ENCODE data around the gene SELENOM.
"Not testable (repeated sequence)": the region's sequence is repeated elsewhere in the genome, so short reads cannot be mapped to it uniquely, and the experiment has no call there.

Gene SELENOM

GRCh38 chr22:31124290-31124689 is 16.9 kb upstream of the SELENOM start:
- Histone ChIP-seq H3K4me1 (peaks cover 42% of the 10 kb centered on the region), H3K27me3 (no peaks in the 10 kb centered on the region), H3K9ac (no peak overlapping the region), H3K4me2 (no peak overlapping the region), H3K4me3 (no peak overlapping the region), H3K27ac (no peak overlapping the region), H3K9me3 (no peaks in the 10 kb centered on the region), H3K36me3 (no peaks in the 10 kb centered on the region), H4K20me1 (no peaks in the 10 kb centered on the region)
- no peak for TF ChIP-seq Cebpa-rat (IDR thresholded peaks at IDR 0.05)

DNA sequence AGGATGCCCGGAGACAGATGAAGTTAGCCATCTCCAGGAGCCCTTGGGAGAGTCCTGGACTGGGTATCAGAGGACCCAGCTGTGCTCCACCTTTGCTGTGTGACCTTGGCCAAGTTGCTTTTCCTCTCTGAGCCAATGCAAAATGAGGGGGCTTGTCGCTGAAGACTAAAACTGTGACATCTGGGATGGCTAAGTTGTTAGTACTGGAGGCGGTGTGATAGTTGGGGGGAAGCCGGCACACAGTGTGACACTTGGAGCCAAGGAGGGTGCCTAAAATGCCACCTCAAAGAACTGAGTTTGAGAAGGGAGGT is 15.9 kb upstream of the SELENOM start:
- Histone ChIP-seq H3K4me2 (no peak overlapping the region), H3K27me3 (no peaks in the 10 kb centered on the region), H3K9ac (no peak overlapping the region), H3K4me1 (peaks cover 50% of the 10 kb centered on the region), H3K36me3 (no peaks in the 10 kb centered on the region), H3K4me3 (no peak overlapping the region), H4K20me1 (no peaks in the 10 kb centered on the region), H3K9me3 (no peaks in the 10 kb centered on the region), H3K27ac (no peak overlapping the region)
- no peak for TF ChIP-seq Cebpa-rat (IDR thresholded peaks at IDR 0.05)

DNA sequence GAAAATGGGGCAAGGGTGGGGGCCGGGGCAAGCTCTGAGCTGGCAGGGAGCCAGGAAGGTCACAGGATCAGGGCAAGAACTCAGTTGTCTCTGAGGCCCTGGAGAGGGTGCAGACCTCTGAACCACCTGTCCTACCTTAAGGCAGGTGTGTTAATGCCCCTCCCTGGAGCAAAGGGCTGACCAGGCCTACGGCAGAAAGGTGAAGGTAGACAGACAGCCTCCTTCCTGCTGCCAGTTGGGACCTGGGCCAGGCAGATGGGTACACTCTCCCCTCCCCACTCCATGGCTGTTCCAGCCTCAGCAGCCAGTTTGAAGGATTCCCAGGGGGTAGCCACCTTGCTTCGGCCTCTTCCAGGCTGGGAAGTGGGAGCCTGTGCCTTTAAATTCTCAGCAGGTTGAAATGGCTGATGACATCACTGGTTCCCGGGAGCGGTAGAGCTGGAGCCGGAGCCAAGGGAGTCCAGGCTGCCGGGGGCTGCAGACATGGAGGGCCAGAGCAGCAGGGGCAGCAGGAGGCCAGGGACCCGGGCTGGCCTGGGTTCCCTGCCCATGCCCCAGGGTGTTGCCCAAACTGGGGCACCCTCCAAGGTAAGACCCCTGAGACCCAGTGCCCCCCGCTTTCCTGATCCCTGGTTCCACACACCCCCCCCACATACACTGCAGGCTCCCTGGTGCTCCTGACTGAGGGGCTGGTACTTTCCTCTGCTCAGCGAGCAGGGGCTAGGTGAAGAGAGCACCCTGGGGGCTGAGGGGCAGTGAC is 15.3 kb upstream of the SELENOM start, which contains the start of gene INPP5J:
Gene INPP5J (plus strand): TSS at position 435 of the 760 bp plus-strand sequence. CDS start 49 bp downstream, at position 484.
- H3K36me3 ChIP-seq: no peaks in the 10 kb centered on the region
- no peak within 1 kb of the TSS for H3K27ac ChIP-seq
- no peak within 1 kb of the TSS for H3K4me3 ChIP-seq
- no peak within 1 kb of the TSS for H3K9ac ChIP-seq
- H3K4me1 ChIP-seq: peaks cover 50% of the 10 kb centered on the region
- H3K4me2 ChIP-seq: no peak within 1 kb of the TSS
- no peaks in the 10 kb centered on the region for H4K20me1 ChIP-seq
- no peak for TF ChIP-seq Cebpa-rat (IDR thresholded peaks at IDR 0.05)
- no peaks in the 10 kb centered on the region for H3K27me3 ChIP-seq
- no peaks in the 10 kb centered on the region for H3K9me3 ChIP-seq

- Histone ChIP-seq H3K4me2 (no peak overlapping the region), H4K20me1 (no peaks in the 10 kb centered on the region), H3K27ac (no peak overlapping the region), H3K4me1 (peaks cover 50% of the 10 kb centered on the region), H3K9me3 (no peaks in the 10 kb centered on the region), H3K27me3 (no peaks in the 10 kb centered on the region), H3K4me3 (no peak overlapping the region), H3K36me3 (no peaks in the 10 kb centered on the region), H3K9ac (no peak overlapping the region)
- no peak for TF ChIP-seq Cebpa-rat (IDR thresholded peaks at IDR 0.05)
Measured at GRCh38 chr22:31122196-31122531, 14.8 kb upstream of the SELENOM start.

- Histone ChIP-seq H3K9me3 (no peaks in the 10 kb centered on the region), H3K27ac (no peak overlapping the region)
- TF ChIP-seq Cebpa-rat (IDR thresholded peaks at IDR 0.05): no peak
Measured at GRCh38 chr22:31121403-31121802, 14.0 kb upstream of the SELENOM start.

GRCh38 chr22:31120642-31121041 is 13.3 kb upstream of the SELENOM start:
- Histone ChIP-seq H3K27me3 (no peaks in the 10 kb centered on the region), H4K20me1 (no peaks in the 10 kb centered on the region), H3K36me3 (no peaks in the 10 kb centered on the region), H3K4me2 (peak overlapping the region; percentile 28; the same call in 1 of the 2 replicates), H3K4me1 (peaks cover 36% of the 10 kb centered on the region), H3K9ac (no peak overlapping the region), H3K27ac (no peak overlapping the region), H3K4me3 (no peak overlapping the region), H3K9me3 (no peaks in the 10 kb centered on the region)
- TF ChIP-seq Cebpa-rat (IDR thresholded peaks at IDR 0.05): no peak

More at GRCh38 chr22:31121403-31121802, 14.0 kb upstream of the SELENOM start:
- no peak overlapping the region for H3K4me3 ChIP-seq
- no peak overlapping the region for H3K9ac ChIP-seq
- no peaks in the 10 kb centered on the region for H3K27me3 ChIP-seq
- H3K4me1 ChIP-seq: peaks cover 44% of the 10 kb centered on the region
- H4K20me1 ChIP-seq: no peaks in the 10 kb centered on the region
- H3K4me2 ChIP-seq: no peak overlapping the region
- no peaks in the 10 kb centered on the region for H3K36me3 ChIP-seq

DNA sequence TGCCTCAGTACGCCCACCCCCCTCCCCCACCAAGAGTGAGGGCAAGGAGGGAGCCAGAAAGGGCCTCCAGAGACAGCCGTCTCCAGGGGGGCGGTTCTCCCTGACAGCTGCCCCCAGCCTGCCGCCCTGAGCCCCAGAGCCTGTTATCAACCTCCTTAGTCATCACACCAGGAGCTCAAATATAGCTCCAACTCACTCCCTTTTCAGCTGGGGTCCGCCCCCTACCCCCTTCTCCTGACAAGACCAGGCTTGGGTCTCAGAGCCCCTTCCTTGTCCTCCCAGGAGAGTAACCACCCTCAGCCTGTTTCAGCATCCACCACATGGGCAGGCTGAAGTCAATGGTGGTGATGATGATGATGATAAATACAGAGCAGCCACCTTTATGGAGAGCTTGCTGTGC is 12.9 kb upstream of the SELENOM start:
- no peaks in the 10 kb centered on the region for H3K27me3 ChIP-seq
- no peak overlapping the region for H3K4me3 ChIP-seq
- no peaks in the 10 kb centered on the region for H4K20me1 ChIP-seq
- no peak overlapping the region for H3K9ac ChIP-seq
- H3K9me3 ChIP-seq: no peaks in the 10 kb centered on the region
- H3K4me1 ChIP-seq: peaks cover 32% of the 10 kb centered on the region
- peak overlapping the region; percentile 28; the same call in 1 of the 2 replicates for H3K4me2 ChIP-seq
- no peak overlapping the region for H3K27ac ChIP-seq
- no peaks in the 10 kb centered on the region for H3K36me3 ChIP-seq
- no peak for TF ChIP-seq Cebpa-rat (IDR thresholded peaks at IDR 0.05)

DNA sequence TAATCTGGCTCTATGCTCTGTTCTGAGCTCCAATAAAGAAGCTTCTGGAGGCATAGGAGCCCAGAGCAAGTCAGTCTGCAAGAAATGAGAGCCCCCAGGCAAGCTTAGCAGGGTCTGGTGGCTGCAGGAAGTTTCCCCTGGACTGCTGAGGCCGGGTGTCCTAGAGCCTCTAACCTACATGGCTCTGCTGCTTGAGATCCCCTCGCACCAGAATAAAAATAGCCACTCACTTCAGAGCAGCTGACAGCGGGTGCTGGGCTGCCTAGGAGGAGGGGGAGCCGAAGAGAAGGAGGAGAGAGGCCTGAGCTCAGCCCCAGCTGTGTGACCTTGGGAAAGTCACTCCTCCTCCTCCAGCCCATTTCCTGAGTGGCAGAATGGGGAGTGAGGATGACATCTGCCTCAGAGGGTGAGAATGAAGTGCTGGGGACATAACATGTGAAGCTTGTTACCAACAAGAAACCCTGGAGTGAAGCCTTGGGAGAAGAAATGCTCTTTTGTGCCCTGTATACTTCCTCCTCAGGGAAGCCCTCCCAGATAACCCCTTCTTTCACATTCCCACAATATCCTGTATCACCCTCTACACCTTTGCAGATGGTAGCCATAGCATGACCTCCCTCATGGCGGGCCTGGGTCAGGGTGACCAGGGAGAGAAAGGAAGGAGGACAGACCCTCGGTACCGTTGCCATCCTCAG is 11.8 kb upstream of the SELENOM start:
- H3K27me3 ChIP-seq: no peaks in the 10 kb centered on the region
- H3K4me1 ChIP-seq: peaks cover 28% of the 10 kb centered on the region
- no peak for TF ChIP-seq Cebpa-rat (IDR thresholded peaks at IDR 0.05)
- no peak overlapping the region for H3K9ac ChIP-seq
- H3K9me3 ChIP-seq: no peaks in the 10 kb centered on the region
- H3K27ac ChIP-seq: no peak overlapping the region
- no peak overlapping the region for H3K4me3 ChIP-seq
- no peaks in the 10 kb centered on the region for H4K20me1 ChIP-seq
- no peaks in the 10 kb centered on the region for H3K36me3 ChIP-seq
- H3K4me2 ChIP-seq: peak overlapping the region; percentile 37

DNA sequence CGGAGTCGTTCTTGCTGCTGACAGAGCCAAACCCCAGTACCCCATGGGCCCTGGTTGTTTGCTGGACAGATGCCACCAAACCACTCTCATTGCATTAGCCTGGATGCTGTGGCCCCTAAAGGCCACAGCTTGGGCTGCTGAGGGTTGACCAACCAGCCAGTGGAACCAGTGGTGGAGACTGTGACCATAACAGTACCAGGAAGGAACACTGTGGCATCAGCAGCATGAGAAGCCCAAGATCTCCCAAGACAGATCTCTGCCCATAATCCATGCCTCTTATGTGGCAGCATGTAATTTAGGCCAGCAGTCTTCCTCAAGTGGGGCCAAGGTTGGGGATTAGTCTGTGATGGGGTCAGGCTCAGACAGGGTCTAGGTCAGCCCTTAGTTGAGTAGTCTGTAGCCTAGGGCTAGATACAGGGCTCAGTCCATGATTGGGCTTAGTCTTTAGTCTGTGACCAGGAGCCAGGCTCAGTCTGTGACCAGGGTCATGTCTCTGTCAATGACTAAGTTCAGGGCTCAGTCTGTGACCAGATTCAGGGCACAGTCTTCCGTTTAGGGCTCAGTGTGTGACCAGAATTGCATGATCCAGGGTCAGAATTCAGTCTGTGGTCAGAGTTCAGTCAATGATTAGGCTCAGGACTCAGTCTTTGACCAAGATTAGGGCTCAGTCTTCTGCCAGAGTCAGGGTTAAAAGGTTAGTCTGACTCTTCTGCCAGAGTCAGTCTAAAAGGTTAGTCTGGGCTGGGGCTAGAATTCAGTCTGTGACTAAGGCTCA is 10.9 kb upstream of the SELENOM start:
- Histone ChIP-seq H3K27me3 (no peaks in the 10 kb centered on the region), H3K4me2 (no peak overlapping the region; the same call in 1 of the 2 replicates), H3K9me3 (no peaks in the 10 kb centered on the region), H3K4me1 (peaks cover 28% of the 10 kb centered on the region), H3K36me3 (no peaks in the 10 kb centered on the region), H3K27ac (no peak overlapping the region), H3K4me3 (no peak overlapping the region), H3K9ac (no peak overlapping the region), H4K20me1 (no peaks in the 10 kb centered on the region)
- no peak for TF ChIP-seq Cebpa-rat (IDR thresholded peaks at IDR 0.05)

DNA sequence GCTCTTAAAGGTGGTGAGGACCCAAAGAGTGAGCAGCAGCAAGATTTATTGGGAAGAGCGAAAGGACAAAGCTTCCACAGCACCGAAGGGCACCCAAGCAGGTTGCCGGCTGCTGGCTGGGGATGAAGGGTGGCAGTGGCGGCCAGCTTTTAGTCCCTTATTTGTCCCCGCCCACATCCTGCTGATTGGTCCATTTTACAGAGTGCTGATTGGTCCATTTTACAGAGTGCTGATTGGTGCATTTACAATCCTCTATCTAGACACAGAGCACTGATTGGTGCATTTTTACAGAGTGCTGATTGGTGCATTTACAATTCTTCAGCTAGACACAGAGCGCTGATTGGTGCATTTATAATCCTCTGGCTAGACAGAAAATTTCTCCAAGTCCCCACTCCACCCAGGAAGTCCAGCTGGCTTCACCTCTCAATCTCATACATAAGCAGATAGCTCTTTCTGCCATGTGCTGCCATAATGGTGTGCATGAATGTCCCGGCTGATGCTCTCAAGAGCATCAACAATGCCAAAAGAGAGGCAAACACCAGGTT is 5.3 kb upstream of the SELENOM start:
- H3K36me3 ChIP-seq, H4K20me1 ChIP-seq, H3K27ac ChIP-seq, H3K4me3 ChIP-seq, H3K4me2 ChIP-seq, H3K9ac ChIP-seq, H3K27me3 ChIP-seq: not testable (repeated sequence)
- peaks cover 16% of the 10 kb centered on the region for H3K4me1 ChIP-seq
- H3K9me3 ChIP-seq: peaks cover 11% of the 10 kb centered on the region
